Small intestine (tissue), 7 donors: ENCODE measurements around the gene OR7G3. TPM values are rescaled to one million over a fixed set of nuclear protein-coding genes. Genes with fewer than 3 reads are reported as not detected.

Experiments
- DNase-seq, 2 donors: peaks; one replicate each; pipeline versions ENCODE4 v3.0.0 to v3.0.0-alpha.2; 2013
- FAIRE-seq: peaks from 2 replicates; lab custom pipeline; 2012; peaks lifted over from hg19 to GRCh38; lab: Jason Lieb, UNC
- H3K27ac ChIP-seq, 3 donors: one replicate each; pipeline ENCODE4 v1.5.1; 2013; ENCODE audit warnings: low read length in 2 of 3, mild to moderate bottlenecking in 2 of 3, control low read depth in 1 of 3, inconsistent platforms in 1 of 3, low read depth in 1 of 3, moderate library complexity in 1 of 3
- H3K27me3 ChIP-seq, 3 donors: one replicate each; pipeline ENCODE4 v1.6.1; 2013; ENCODE audit warnings: low read length in 3 of 3, inconsistent platforms in 1 of 3; ENCODE audit not compliant: control insufficient read depth in 3 of 3, insufficient read depth in 3 of 3
- H3K36me3 ChIP-seq, 3 donors: one replicate each; pipeline ENCODE4 v1.6.1; 2013; ENCODE audit warnings: low read length in 3 of 3, inconsistent platforms in 1 of 3, low read depth in 1 of 3, mild to moderate bottlenecking in 1 of 3, moderate library complexity in 1 of 3; ENCODE audit not compliant: control insufficient read depth in 3 of 3, insufficient read depth in 2 of 3
- H3K4me1 ChIP-seq, 3 donors: one replicate each; pipeline ENCODE4 v1.6.1; 2013; ENCODE audit warnings: low read length in 2 of 3, inconsistent platforms in 1 of 3, low read depth in 1 of 3, mild to moderate bottlenecking in 1 of 3, moderate library complexity in 1 of 3; ENCODE audit not compliant: control insufficient read depth in 3 of 3, insufficient read depth in 2 of 3
- H3K4me3 ChIP-seq, 3 donors: one replicate each; pipeline ENCODE4 v1.5.1; 2013; ENCODE audit warnings: low read length in 3 of 3, control low read depth in 1 of 3, inconsistent platforms in 1 of 3, low read depth in 1 of 3, mild to moderate bottlenecking in 1 of 3, moderate library complexity in 1 of 3
- H3K9me3 ChIP-seq, 2 donors: one replicate each; pipeline ENCODE4 v1.6.1; 2013; ENCODE audit warnings: low read depth in 1 of 2, low read length in 1 of 2; ENCODE audit not compliant: control insufficient read depth in 2 of 2, insufficient read depth in 1 of 2
- WGBS, 3 donors: extraction: QIAGEN DNeasy Blood & Tissue Kit; methylation state at CpG; one replicate each; pipeline ENCODE4 v1.1.7; 2013; 5-methylcytosine and 5-hydroxymethylcytosine counted together
- polyA plus RNA-seq, 4 donors: library from polyadenylated mRNA; stranded (reverse) in 3 of 4; unstranded in 1 of 4; fragments of 200-250 nt in 3 of 4; fragments of 120-200 nt in 1 of 4; gene quantifications; one replicate each; pipeline versions ENCODE4 v1.2.1 to v1.2.3, GENCODE V29; 2013
- donor health status: healthy with polysubstance abuse.
- donor health status: control.
- donor health status: control.
- donor health status: Bipolar disorder and iron deficiency.
- donor health status: healthy.

OR7G3 gene
- polyA plus RNA-seq, 4 donors = not detected

DNA sequence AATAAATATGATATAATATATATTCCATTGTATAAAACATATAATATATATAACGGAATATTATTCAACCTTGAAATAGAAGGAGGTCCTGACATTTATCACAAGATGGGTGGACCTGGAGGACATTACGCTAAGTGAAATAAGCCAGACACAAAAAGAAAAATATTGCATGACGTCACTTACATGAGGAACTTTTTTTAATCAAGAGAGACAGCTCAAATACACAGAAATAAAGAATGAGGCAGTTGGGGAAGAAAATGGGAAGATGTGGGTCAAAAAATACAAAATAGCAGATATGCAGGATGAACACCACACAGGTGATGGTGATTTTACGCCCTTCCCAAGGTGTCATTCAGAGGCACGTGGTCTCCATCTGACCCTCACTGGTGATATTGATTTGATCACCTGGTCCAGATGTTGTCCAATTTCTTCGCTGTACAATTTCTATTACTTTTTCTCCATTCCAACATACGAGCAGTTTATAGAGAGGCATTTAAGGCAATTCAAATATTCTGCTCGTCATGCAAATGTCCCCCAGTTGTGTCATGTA, 12.9 kb upstream of the OR7G3 start:
- Histone ChIP-seq H3K27me3 (no peaks in the 10 kb centered on the region), H3K27ac (no peak overlapping the region), H3K36me3 (peaks cover 0 to 2% (median 0%) of the 10 kb centered on the region in 3 donors), H3K4me3 (peak overlapping the region; percentile 12 to 94 (median 88)), H3K9me3 (peaks cover 0 to 4% of the 10 kb centered on the region in 2 donors), H3K4me1 (peaks cover 0 to 4% (median 2%) of the 10 kb centered on the region in 3 donors)
- 30 to 32% (median 32%) methylated on average over 8 of the region's 8 CpGs for WGBS, 3 donors
- FAIRE-seq (no peak), DNase-seq (no peak)

DNA sequence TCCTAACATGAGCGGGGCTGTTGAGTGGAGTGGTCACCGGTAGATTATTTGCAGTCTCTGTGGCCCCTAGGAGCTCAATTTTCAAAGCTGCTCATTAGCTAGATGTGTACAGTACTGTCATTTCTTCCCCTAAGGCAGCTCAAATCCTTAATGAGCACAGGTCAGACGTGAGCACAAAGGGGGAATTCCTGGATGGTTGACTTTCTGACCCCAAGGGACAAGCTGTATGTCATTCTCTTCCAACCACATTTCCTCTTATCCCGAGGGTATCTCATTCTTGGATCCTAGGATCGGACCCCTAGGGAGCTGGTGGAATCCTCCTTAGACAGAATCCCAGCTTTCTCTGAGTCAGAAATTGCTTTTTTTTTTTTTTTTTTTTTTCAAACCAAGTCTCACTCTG, 5.7 kb upstream of the OR7G3 start:
- Histone ChIP-seq H3K4me3 (no peak overlapping the region), H3K27ac (no peak overlapping the region), H3K36me3 (no peaks in the 10 kb centered on the region), H3K4me1 (no peaks in the 10 kb centered on the region), H3K27me3 (no peaks in the 10 kb centered on the region), H3K9me3 (no peaks in the 10 kb centered on the region)
- DNase-seq = no peak
- 56 to 70% (median 61%) methylated on average over 5 of the region's 5 CpGs for WGBS, 3 donors
- FAIRE-seq = no peak

DNA sequence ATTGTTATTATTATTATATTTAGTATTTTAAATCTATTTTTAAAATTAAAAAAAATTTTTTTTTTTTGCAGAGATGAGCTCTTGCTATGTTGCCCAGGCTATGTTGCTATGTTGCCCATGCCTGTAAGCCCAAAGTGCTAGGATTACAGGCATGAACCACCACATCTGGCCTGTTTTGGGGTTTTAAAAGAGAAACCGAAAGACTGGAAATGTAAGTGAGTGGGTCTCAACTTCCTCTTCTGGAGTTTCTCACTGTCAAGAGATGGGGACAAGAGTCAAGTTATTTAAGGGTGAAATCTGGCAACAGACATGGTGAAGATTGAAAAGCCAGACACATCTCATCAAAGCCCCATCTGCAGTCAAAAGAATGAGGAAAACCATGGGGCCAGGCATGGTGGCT, 4.2 kb upstream of the OR7G3 start:
- FAIRE-seq = no peak
- H3K4me1 ChIP-seq = no peaks in the 10 kb centered on the region
- WGBS, 3 donors = 49 to 88% (median 81%) methylated on average over 1 of the region's 1 CpG
- no peak overlapping the region for H3K27ac ChIP-seq
- no peak overlapping the region for H3K4me3 ChIP-seq
- H3K9me3 ChIP-seq = no peaks in the 10 kb centered on the region
- no peaks in the 10 kb centered on the region for H3K36me3 ChIP-seq
- H3K27me3 ChIP-seq = no peaks in the 10 kb centered on the region
- no peak for DNase-seq

DNA sequence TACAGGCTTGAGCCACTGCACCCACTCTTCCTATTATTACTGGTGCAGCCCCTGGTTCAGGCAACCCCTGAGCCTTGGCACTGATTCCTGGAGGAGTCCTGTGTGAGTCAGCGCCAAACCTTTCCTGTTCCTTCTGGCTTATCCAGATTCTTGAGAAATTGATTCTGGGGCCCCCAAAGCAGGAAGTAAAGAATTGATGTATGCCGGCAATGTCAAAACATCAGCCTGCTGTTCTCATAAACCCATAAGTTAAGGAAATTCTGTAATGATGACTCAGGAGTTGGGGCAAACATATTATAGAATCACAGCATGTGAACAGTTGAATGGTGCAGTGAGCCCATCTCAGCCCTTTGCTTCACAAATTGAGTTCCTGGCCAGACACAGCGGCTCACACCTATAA, 1.4 kb upstream of the OR7G3 start:
- Histone ChIP-seq H3K36me3 (no peaks in the 10 kb centered on the region), H3K4me3 (no peak overlapping the region), H3K4me1 (no peaks in the 10 kb centered on the region), H3K27me3 (no peaks in the 10 kb centered on the region), H3K27ac (no peak overlapping the region), H3K9me3 (no peaks in the 10 kb centered on the region)
- DNase-seq = no peak
- FAIRE-seq = no peak
- WGBS, 3 donors = 44 to 62% (median 61%) methylated on average over 3 of the region's 3 CpGs

DNA sequence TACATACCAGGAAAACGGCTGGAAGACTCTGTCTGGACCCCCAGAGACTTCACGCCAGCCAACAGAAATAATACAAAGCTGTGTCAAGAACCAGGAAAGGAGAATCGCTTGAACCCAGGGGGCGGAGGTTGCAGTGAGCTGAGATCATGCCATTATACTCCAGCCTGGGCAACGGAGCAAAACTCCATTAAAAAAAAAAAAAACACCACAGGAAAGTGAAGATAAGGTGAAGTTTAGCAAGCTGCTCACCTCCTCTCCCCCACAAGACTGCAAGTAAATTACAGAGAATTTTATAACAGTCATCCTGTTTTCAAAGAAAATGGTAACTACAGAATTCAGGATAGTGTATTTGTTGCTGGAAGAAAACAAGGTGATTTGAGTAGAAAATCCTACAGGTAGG, 10.2 kb downstream of the OR7G3 start:
- WGBS, 3 donors = 45 to 53% (median 53%) methylated on average over 5 of the region's 5 CpGs
- H3K36me3 ChIP-seq = no peaks in the 10 kb centered on the region

DNA sequence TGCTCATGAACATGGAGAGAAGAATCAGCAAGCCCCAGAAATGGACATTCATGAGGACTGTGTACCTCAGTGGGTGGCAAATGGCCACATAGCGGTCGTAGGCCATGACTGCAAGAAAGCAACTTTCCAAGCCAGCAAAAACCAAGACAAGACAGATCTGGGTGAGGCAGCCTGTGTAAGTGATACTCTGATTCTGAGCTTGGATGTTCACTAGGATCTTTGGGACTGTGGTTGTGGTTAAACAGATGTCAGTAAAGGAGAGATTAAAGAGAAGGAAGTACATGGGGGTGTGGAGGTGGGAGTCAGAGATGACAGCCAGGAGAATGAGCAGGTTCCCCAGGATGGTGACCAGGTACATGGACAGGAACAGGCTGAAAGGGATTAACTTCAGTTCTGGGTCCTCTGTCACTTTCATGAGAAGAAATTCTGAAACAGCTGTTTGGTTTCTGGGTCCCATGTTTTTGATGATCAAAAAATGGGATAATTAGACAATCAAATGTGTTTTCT, 11.4 kb downstream of the OR7G3 start, which contains the start of gene OR7G1:
Gene OR7G1 (minus strand): TSS at position 457 of the 507 bp plus-strand sequence. CDS start 0 bp downstream, at position 457.
- Histone ChIP-seq H3K27ac (no peak within 1 kb of the TSS), H3K4me1 (no peaks in the 10 kb centered on the region), H3K27me3 (peaks cover 0 to 1% (median 0%) of the 10 kb centered on the region in 3 donors), H3K36me3 (no peaks in the 10 kb centered on the region), H3K9me3 (no peaks in the 10 kb centered on the region), H3K4me3 (no peak within 1 kb of the TSS)
- DNase-seq (no peak), FAIRE-seq (no peak)
- WGBS, 3 donors = 81 to 89% (median 88%) methylated on average over 2 of the region's 2 CpGs

More for the DNA sequence above, 10.2 kb downstream of the OR7G3 start:
- DNase-seq (no peak), FAIRE-seq (no peak)
- Histone ChIP-seq H3K4me3 (no peak overlapping the region), H3K4me1 (no peaks in the 10 kb centered on the region), H3K9me3 (no peaks in the 10 kb centered on the region), H3K27me3 (peaks cover 0 to 2% (median 0%) of the 10 kb centered on the region in 3 donors), H3K27ac (no peak overlapping the region)

DNA sequence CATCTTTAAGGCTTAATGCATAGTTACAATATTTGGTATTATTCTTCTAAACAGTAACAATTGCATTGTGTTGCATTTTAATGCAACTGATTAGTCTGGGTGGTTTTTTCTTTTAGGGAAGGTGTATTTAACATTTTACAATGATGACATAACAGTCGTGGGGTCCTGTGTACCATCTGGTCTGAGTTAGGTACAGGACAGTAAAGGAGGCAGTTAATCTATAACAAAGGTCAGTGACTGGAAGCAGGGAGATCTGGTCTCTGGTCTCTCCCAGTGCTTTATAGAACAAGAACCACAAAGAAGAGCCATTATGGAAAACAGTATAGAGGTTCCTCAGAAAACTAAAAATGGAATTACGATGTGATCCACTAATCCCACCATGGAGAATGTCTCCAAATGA, 16.8 kb downstream of the OR7G3 start:
- Histone ChIP-seq H3K9me3 (no peaks in the 10 kb centered on the region), H3K4me1 (no peaks in the 10 kb centered on the region), H3K4me3 (no peak overlapping the region), H3K27ac (no peak overlapping the region), H3K27me3 (no peaks in the 10 kb centered on the region), H3K36me3 (no peaks in the 10 kb centered on the region)
- FAIRE-seq = no peak
- DNase-seq = no peak
- WGBS, 3 donors = 43 to 67% (median 54%) methylated on average over 2 of the region's 2 CpGs

DNA sequence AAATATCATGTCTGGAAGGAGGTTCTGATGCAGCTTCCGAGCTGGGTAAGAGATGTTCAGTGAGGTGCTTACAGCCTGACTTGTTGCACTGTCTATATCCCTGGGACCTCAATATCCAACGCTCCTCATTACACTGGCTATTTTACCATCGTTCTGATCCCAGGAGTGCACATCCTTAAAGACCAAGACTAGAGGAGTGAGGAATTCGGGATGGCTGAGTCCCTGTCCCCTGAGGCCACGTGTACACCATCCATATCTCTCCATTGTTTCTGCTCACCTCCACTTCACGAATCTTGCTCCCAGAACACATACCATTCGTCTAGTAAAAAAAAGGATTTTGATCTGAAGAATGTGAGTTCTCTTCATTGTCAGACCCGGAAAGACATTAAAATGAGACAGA, 19.4 kb downstream of the OR7G3 start, which contains the start of gene OR7G2:
Gene OR7G2 (minus strand): TSS at position 101 of the 400 bp plus-strand sequence. CDS start 4,232 bp downstream, outside the sequence.
- DNase-seq = no peak
- FAIRE-seq = no peak
- no peak within 1 kb of the TSS for H3K4me3 ChIP-seq
- no peaks in the 10 kb centered on the region for H3K27me3 ChIP-seq
- H3K27ac ChIP-seq = no peak within 1 kb of the TSS
- H3K4me1 ChIP-seq = no peaks in the 10 kb centered on the region
- no peaks in the 10 kb centered on the region for H3K9me3 ChIP-seq
- WGBS, 3 donors = 59 to 69% (median 66%) methylated on average over 8 of the region's 8 CpGs
- no peaks in the 10 kb centered on the region for H3K36me3 ChIP-seq
